H1 (cell line): ENCODE results near the gene RPS6KA2. TPM values are rescaled to one million over a fixed set of nuclear protein-coding genes. Genes with fewer than 3 reads are reported as not detected.

Experiments used
- CTCF ChIA-PET: fragments of 300-600 bp; sonication (Branson Sonifier 250); formaldehyde crosslinking; loops from one replicate; lab custom pipeline; 2021; ENCODE audit not compliant: partially characterized antibody; lab: Charles Lee
- POLR2A ChIA-PET: fragments of 300-600 bp; sonication (Branson Sonifier 250); formaldehyde crosslinking; loops from one replicate; lab custom pipeline; 2021; ENCODE audit warnings: inconsistent platforms; ENCODE audit not compliant: partially characterized antibody; lab: Charles Lee
- DNase-seq, 2 experiments: peaks; one replicate each; pipeline versions ENCODE4 v3.0.0 to v3.0.0-alpha.2; 2010 to 2022; ENCODE audit warnings: low spot score in 2 of 2, low read depth in 1 of 2, mixed read lengths in 1 of 2
- FAIRE-seq: peaks from 2 replicates; lab custom pipeline; 2011; peaks lifted over from hg19 to GRCh38; lab: Jason Lieb, UNC
- H2AFZ ChIP-seq: 2 replicates; pipeline ENCODE4 v1.8.1; 2012; ENCODE audit warnings: low read length, inconsistent platforms
- H2AK5ac ChIP-seq: 2 replicates; pipeline ENCODE4 v1.6.1; 2013; ENCODE audit warnings: low read depth, low read length
- H2BK120ac ChIP-seq: replicated peaks from 2 replicates; pipeline ENCODE3; 2013; ENCODE audit warnings: low read depth, low read length, inconsistent platforms
- H2BK12ac ChIP-seq: 2 replicates; pipeline ENCODE4 v1.6.1; 2013; ENCODE audit warnings: low read depth, low read length
- H2BK15ac ChIP-seq: 2 replicates; pipeline ENCODE4 v1.6.1; 2013; ENCODE audit warnings: low read length
- H2BK20ac ChIP-seq: 2 replicates; pipeline ENCODE4 v1.6.1; 2013; ENCODE audit warnings: low read length
- H2BK5ac ChIP-seq: 2 replicates; pipeline ENCODE4 v1.6.1; 2013; ENCODE audit warnings: low read depth, low read length
- H3K14ac ChIP-seq: 2 replicates; pipeline ENCODE4 v1.6.1; 2013; ENCODE audit warnings: inconsistent platforms; ENCODE audit not compliant: insufficient read length
- H3K18ac ChIP-seq: 2 replicates; pipeline ENCODE4 v1.6.1; 2013; ENCODE audit warnings: low read length; ENCODE audit errors: extremely low read depth
- H3K23ac ChIP-seq: 2 replicates; pipeline ENCODE4 v1.6.1; 2013; ENCODE audit warnings: inconsistent platforms; ENCODE audit not compliant: insufficient read length
- H3K23me2 ChIP-seq: 2 replicates; pipeline ENCODE4 v1.6.1; 2013; ENCODE audit warnings: low read depth, low read length
- H3K27ac ChIP-seq: 2 replicates; pipeline ENCODE4 v1.6.1; 2011; ENCODE audit warnings: low read depth, low read length, inconsistent platforms
- H3K27me3 ChIP-seq, 4 experiments: replicated peaks in 1 of 4; 1 replicate in 1 of 4; 2 replicates in 3 of 4; pipeline versions ENCODE4 v1.6.1 to v1.8.1; 2011 to 2013; ENCODE audit warnings: low read length in 3 of 4, mild to moderate bottlenecking in 3 of 4, inconsistent platforms in 2 of 4, mixed read lengths in 2 of 4, moderate library complexity in 1 of 4; ENCODE audit not compliant: control insufficient read depth in 3 of 4, insufficient read depth in 3 of 4; ENCODE audit errors: extremely low read depth in 1 of 4
- H3K36me3 ChIP-seq, 4 experiments: 2 replicates each; pipeline versions ENCODE4 v1.6.1 to v1.8.1; 2011 to 2013; ENCODE audit warnings: mild to moderate bottlenecking in 4 of 4, low read length in 3 of 4, moderate library complexity in 2 of 4, control low read depth in 1 of 4, inconsistent platforms in 1 of 4; ENCODE audit not compliant: insufficient read depth in 4 of 4, control insufficient read depth in 2 of 4
- H3K4ac ChIP-seq: replicated peaks from 2 replicates; pipeline ENCODE3; 2013; ENCODE audit warnings: low read length, low read depth, mixed read lengths, inconsistent platforms; ENCODE audit not compliant: insufficient read length
- H3K4me1 ChIP-seq, 4 experiments: replicated peaks in 1 of 4; 1 replicate in 1 of 4; 2 replicates in 3 of 4; pipeline versions ENCODE4 v1.6.1 to v1.8.1; 2011 to 2013; ENCODE audit warnings: low read length in 3 of 4, inconsistent platforms in 2 of 4, mixed read lengths in 1 of 4; ENCODE audit not compliant: insufficient read depth in 4 of 4, control insufficient read depth in 3 of 4
- H3K4me2 ChIP-seq, 2 experiments: 2 replicates each; pipeline versions ENCODE4 v1.6.1 to v1.8.1; 2011 to 2013; ENCODE audit warnings: low read depth in 2 of 2, low read length in 2 of 2, control low read depth in 1 of 2, inconsistent platforms in 1 of 2, mild to moderate bottlenecking in 1 of 2; ENCODE audit not compliant: insufficient read depth in 1 of 2
- H3K4me3 ChIP-seq, 4 experiments: fragments of 200-600, 300-600 bp in 1 of 4; sonication (generic), shearing (Covaris generic), sonication (Bioruptor Twin) in 1 of 4; 2 replicates each; pipeline versions ENCODE4 v1.5.1 to v1.8.1; 2011 to 2016; ENCODE audit warnings: low read length in 4 of 4, low read depth in 3 of 4, control low read depth in 2 of 4, inconsistent platforms in 2 of 4, mild to moderate bottlenecking in 2 of 4, mixed read lengths in 1 of 4, moderate library complexity in 1 of 4; ENCODE audit not compliant: insufficient read depth in 2 of 4; ENCODE audit errors: extremely low read depth in 1 of 4
- H3K56ac ChIP-seq: replicated peaks from 2 replicates; pipeline ENCODE3; 2013; ENCODE audit warnings: low read depth, mild to moderate bottlenecking, mixed read lengths, low read length, inconsistent platforms; ENCODE audit not compliant: insufficient read length
- H3K79me1 ChIP-seq: 2 replicates; pipeline ENCODE4 v1.6.1; 2013; ENCODE audit warnings: low read depth, low read length, control low read depth
- H3K79me2 ChIP-seq, 2 experiments: 2 replicates each; pipeline versions ENCODE4 v1.6.1 to v1.8.1; 2012 to 2013; ENCODE audit warnings: low read length in 2 of 2, mild to moderate bottlenecking in 2 of 2, inconsistent platforms in 1 of 2; ENCODE audit not compliant: insufficient read depth in 2 of 2, control insufficient read depth in 1 of 2
- H3K9ac ChIP-seq, 4 experiments: replicated peaks in 1 of 4; 1 replicate in 1 of 4; 2 replicates in 3 of 4; pipeline versions ENCODE4 v1.6.1 to v1.8.1; 2011 to 2013; ENCODE audit warnings: low read depth in 3 of 4, low read length in 3 of 4, control low read depth in 2 of 4, mild to moderate bottlenecking in 2 of 4, moderate library complexity in 2 of 4, inconsistent platforms in 1 of 4; ENCODE audit errors: extremely low read depth in 1 of 4
- H3K9me3 ChIP-seq, 2 experiments: 2 replicates each; pipeline versions ENCODE4 v1.6.1 to v1.8.1; 2012 to 2013; ENCODE audit warnings: mild to moderate bottlenecking in 2 of 2, moderate library complexity in 2 of 2, control low read depth in 1 of 2, inconsistent platforms in 1 of 2, low read depth in 1 of 2, low read length in 1 of 2, mixed read lengths in 1 of 2; ENCODE audit not compliant: insufficient read depth in 2 of 2
- H4K20me1 ChIP-seq, 2 experiments: replicated peaks in 1 of 2; 2 replicates each; pipeline versions ENCODE3 to v1.8.1; 2011 to 2013; ENCODE audit warnings: inconsistent platforms in 2 of 2, low read length in 2 of 2, mild to moderate bottlenecking in 1 of 2; ENCODE audit not compliant: insufficient read depth in 2 of 2, control insufficient read depth in 1 of 2
- H4K5ac ChIP-seq: 2 replicates; pipeline ENCODE4 v1.6.1; 2013; ENCODE audit warnings: low read length, low read depth, mixed read lengths, inconsistent platforms; ENCODE audit not compliant: insufficient read length
- H4K8ac ChIP-seq: 2 replicates; pipeline ENCODE4 v1.8.0; 2013; ENCODE audit warnings: mild to moderate bottlenecking, moderate library complexity, low read length, inconsistent platforms; ENCODE audit not compliant: insufficient read depth; ENCODE audit errors: extremely low read depth
- H4K91ac ChIP-seq: replicated peaks from 2 replicates; pipeline ENCODE3; 2013; ENCODE audit warnings: low read length, mixed read lengths, inconsistent platforms; ENCODE audit not compliant: insufficient read length
- CEBPB ChIP-seq: IDR thresholded peaks from 2 replicates; pipeline ENCODE4 v1.6.1; 2012; ENCODE audit warnings: low read depth, low read length
- CREB1 ChIP-seq: IDR thresholded peaks from 2 replicates; pipeline ENCODE4 v1.6.1; 2012; ENCODE audit warnings: inconsistent platforms
- EGR1 ChIP-seq: IDR thresholded peaks from 2 replicates; pipeline ENCODE4 v1.6.1; 2011; ENCODE audit warnings: low read depth, low read length, borderline replicate concordance
- HDAC2 ChIP-seq, 2 experiments: fragments of 300-600 bp in 1 of 2; sonication (generic) in 1 of 2; IDR thresholded peaks; 2 replicates each; pipeline ENCODE4 v1.6.1; 2011 to 2012; ENCODE audit warnings: low read depth in 2 of 2, low read length in 2 of 2, mild to moderate bottlenecking in 2 of 2, moderate library complexity in 2 of 2, borderline replicate concordance in 1 of 2, inconsistent platforms in 1 of 2
- MAFK ChIP-seq: IDR thresholded peaks from 2 replicates; pipeline ENCODE4 v1.6.1; 2012; ENCODE audit warnings: low read depth, mild to moderate bottlenecking, improper control_type of control experiment, low read length
- PHF8 ChIP-seq: fragments of 200-600 bp; sonication (generic); conservative IDR thresholded peaks from 2 replicates; pipeline ENCODE4 v1.7.1; 2012; ENCODE audit warnings: low read depth, mild to moderate bottlenecking, inconsistent platforms, low read length, moderate library complexity
- RAD21 ChIP-seq, 2 experiments: IDR thresholded peaks in 1 of 2; conservative IDR thresholded peaks in 1 of 2; 2 replicates each; pipeline ENCODE4 v1.6.1; 2011; ENCODE audit warnings: low read depth in 2 of 2, low read length in 2 of 2, improper control_type of control experiment in 1 of 2, inconsistent platforms in 1 of 2, mild to moderate bottlenecking in 1 of 2, moderate library complexity in 1 of 2
- SIX5 ChIP-seq: IDR thresholded peaks from 2 replicates; pipeline ENCODE4 v1.6.1; 2011; ENCODE audit warnings: mild to moderate bottlenecking, low read depth, low read length
- SP1 ChIP-seq: IDR thresholded peaks from 2 replicates; pipeline ENCODE4 v1.6.1; 2011; ENCODE audit warnings: low read depth, low read length
- TCF12 ChIP-seq: IDR thresholded peaks from 2 replicates; pipeline ENCODE4 v1.6.1; 2011; ENCODE audit warnings: low read depth, mild to moderate bottlenecking, low read length
- WGBS, 2 experiments: shearing (Covaris generic) in 1 of 2; methylation state at CpG; one replicate each; pipeline versions ENCODE4 v1.1.6 to v1.1.7; 2013 to 2015; ENCODE audit warnings: low lambda C conversion rate in 2 of 2, mixed read lengths in 2 of 2, inconsistent platforms in 1 of 2, low coverage in 1 of 2, missing lambda C conversion rate in 1 of 2; ENCODE audit not compliant: insufficient replicate concordance in 2 of 2, insufficient coverage in 1 of 2, insufficient read length in 1 of 2; ENCODE audit errors: extremely low coverage in 1 of 2, missing lambda C conversion rate in 1 of 2; 5-methylcytosine and 5-hydroxymethylcytosine counted together
- polyA plus RNA-seq, 7 experiments: library from polyadenylated mRNA; depleted of rRNA in 3 of 7; stranded (reverse) in 5 of 7; unstranded in 2 of 7; fragments of >200 nt in 5 of 7; fragments of 200-250 nt in 2 of 7; gene quantifications; 1 replicate in 5 of 7; 2 replicates in 1 of 7; 4 replicates in 1 of 7; pipeline versions ENCODE4 v1.2.1 to v1.2.3, GENCODE V29; 2011 to 2013; ENCODE audit warnings: missing spikeins in 2 of 7, mixed read lengths in 2 of 7
- total RNA-seq: library from RNA; stranded (reverse); fragmentation: NEBNext Ultra II Directional; extraction: Animal tissue kit (Norgen Biotek cat#: 25700); gene quantifications from 2 replicates; pipeline ENCODE4 v1.2.1, GENCODE V29; 2021
- TF ChIP-seq, protein P1 (sequence below): IDR thresholded peaks from 2 replicates; pipeline ENCODE4 v1.6.1; 2012; ENCODE audit warnings: low read length, inconsistent platforms

RPS6KA2 gene
- total and polyA plus RNA-seq, 2 of the 8 experiments (the other 6 are each of a cell fraction or from before 2014, with no cell fraction given): 8.8 to 25.7 TPM

GRCh38 chr6:166495487-166496314 is 131.3 kb downstream of the RPS6KA2 start:
- Histone ChIP-seq H4K5ac (no peak overlapping the region), H3K79me1 (no peaks in the 10 kb centered on the region), H3K27ac (no peak overlapping the region), H2AFZ (no peak overlapping the region), H3K23me2 (no peaks in the 10 kb centered on the region), H3K4me3 (no peak overlapping the region), H3K4me2 (no peak overlapping the region), H3K4ac (no peak overlapping the region), H3K9me3 (no peaks in the 10 kb centered on the region), H2BK5ac (no peak overlapping the region), H3K23ac (no peak overlapping the region), H2BK120ac (no peak overlapping the region), H3K14ac (no peak overlapping the region), H2BK15ac (no peak overlapping the region), H4K91ac (no peak overlapping the region), H3K4me1 (no peaks in the 10 kb centered on the region), H2BK12ac (no peak overlapping the region), H3K27me3 (no peaks in the 10 kb centered on the region), H3K18ac (no peak overlapping the region), H2AK5ac (no peak overlapping the region), H3K56ac (no peak overlapping the region), H3K79me2 (no peaks in the 10 kb centered on the region), H3K9ac (no peak overlapping the region), H2BK20ac (no peak overlapping the region), H4K20me1 (no peaks in the 10 kb centered on the region), H3K36me3 (peaks cover 0 to 4% (median 1%) of the 10 kb centered on the region in 4 experiments; a peak in 3 of 8 replicates), H4K8ac (no peak overlapping the region)
- CTCF ChIA-PET: no interaction called here
- POLR2A ChIA-PET: no interaction called here
- FAIRE-seq: no peak
- WGBS, 2 experiments: 85% methylated on average over 19 of the region's 20 CpGs; no CpG with 5 or more reads in 1 of the 2 experiments
- no peak for DNase-seq
- TF ChIP-seq PHF8 (no peak), CEBPB (no peak), HDAC2 (IDR thresholded peaks at IDR 0.05; ENCODE audit: borderline replicate concordance in 1 of 2, low read depth in 2 of 2, low read length in 2 of 2) (no peak), SIX5 (no peak), MAFK (no peak), CREB1 (no peak), RAD21 (IDR thresholded peaks at IDR 0.05 in 1 of 2, conservative IDR thresholded peaks at IDR 0.05 in 1 of 2; ENCODE audit: low read depth in 2 of 2, low read length in 2 of 2) (no peak), SP1 (no peak), EGR1 (no peak), TCF12 (no peak)
- TF ChIP-seq, protein P1, sequence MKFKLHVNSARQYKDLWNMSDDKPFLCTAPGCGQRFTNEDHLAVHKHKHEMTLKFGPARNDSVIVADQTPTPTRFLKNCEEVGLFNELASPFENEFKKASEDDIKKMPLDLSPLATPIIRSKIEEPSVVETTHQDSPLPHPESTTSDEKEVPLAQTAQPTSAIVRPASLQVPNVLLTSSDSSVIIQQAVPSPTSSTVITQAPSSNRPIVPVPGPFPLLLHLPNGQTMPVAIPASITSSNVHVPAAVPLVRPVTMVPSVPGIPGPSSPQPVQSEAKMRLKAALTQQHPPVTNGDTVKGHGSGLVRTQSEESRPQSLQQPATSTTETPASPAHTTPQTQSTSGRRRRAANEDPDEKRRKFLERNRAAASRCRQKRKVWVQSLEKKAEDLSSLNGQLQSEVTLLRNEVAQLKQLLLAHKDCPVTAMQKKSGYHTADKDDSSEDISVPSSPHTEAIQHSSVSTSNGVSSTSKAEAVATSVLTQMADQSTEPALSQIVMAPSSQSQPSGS: no peak
